HCT116 (cell line): ENCODE data around the gene IGSF6.

Experiments used
- ATF3 ChIP-seq: IDR thresholded peaks from 2 replicates; pipeline ENCODE4 v1.6.1; 2012
- CTCF ChIP-seq, 3 experiments: fragments of 200-600 bp in 1 of 3; sonication (generic) in 1 of 3; IDR thresholded peaks in 2 of 3; conservative IDR thresholded peaks in 1 of 3; 2 replicates each; pipeline ENCODE4 v1.5.1; 2012 to 2017; ENCODE audit warnings: low read depth in 2 of 3, low read length in 2 of 3, antibody characterized with exemption in 1 of 3, borderline replicate concordance in 1 of 3, control low read depth in 1 of 3, mild to moderate bottlenecking in 1 of 3, mixed read lengths in 1 of 3, mixed run types in 1 of 3, moderate library complexity in 1 of 3; ENCODE audit not compliant: insufficient read depth in 1 of 3
- EZH2 ChIP-seq: fragments of 200-600 bp; sonication (generic); IDR thresholded peaks from 2 replicates; pipeline ENCODE4 v1.6.1; 2017; ENCODE audit warnings: antibody characterized with exemption, mixed run types

GRCh38 chr16:21608639-21609328 is 43.6 kb downstream of the IGSF6 start:
- TF ChIP-seq EZH2: no peak
- no peak for TF ChIP-seq CTCF (IDR thresholded peaks at IDR 0.05 in 2 of 3, conservative IDR thresholded peaks at IDR 0.05 in 1 of 3; ENCODE audit: borderline replicate concordance in 1 of 3, insufficient read depth in 1 of 3, low read depth in 2 of 3, low read length in 2 of 3)
- TF ChIP-seq ATF3: no peak
